Liver (tissue), 3 donors: ENCODE data around the gene TXK.

Source experiments
- EGR1 ChIP-seq, 2 donors: IDR thresholded peaks; 2 replicates each; pipeline ENCODE4 v1.6.1; 2016 to 2018; ENCODE audit warnings: antibody characterized with exemption in 2 of 2, low read depth in 2 of 2
- SP1 ChIP-seq: IDR thresholded peaks from 2 replicates; pipeline ENCODE4 v1.6.1; 2018; ENCODE audit warnings: antibody characterized with exemption, mild to moderate bottlenecking
- TAF1 ChIP-seq: conservative IDR thresholded peaks from 2 replicates; pipeline ENCODE4 v1.6.1; 2016; ENCODE audit warnings: antibody characterized with exemption, mild to moderate bottlenecking
- TF ChIP-seq, protein P1 (sequence below): IDR thresholded peaks from 2 replicates; pipeline ENCODE4 v1.6.1; 2016; ENCODE audit warnings: antibody characterized with exemption
- TF ChIP-seq, protein P2 (sequence below): fragments of 150-350 bp; IDR thresholded peaks from 2 replicates; pipeline ENCODE4 v1.5.1; 2017; ENCODE audit warnings: improper control_type of control experiment, low read depth, low read length; ENCODE audit not compliant: missing input control
- TF ChIP-seq, protein P3 (sequence below): IDR thresholded peaks from 2 replicates; pipeline ENCODE4 v1.6.1; 2016; ENCODE audit warnings: antibody characterized with exemption, mild to moderate bottlenecking
- donor health status: healthy.
- donor health status: healthy.

DNA sequence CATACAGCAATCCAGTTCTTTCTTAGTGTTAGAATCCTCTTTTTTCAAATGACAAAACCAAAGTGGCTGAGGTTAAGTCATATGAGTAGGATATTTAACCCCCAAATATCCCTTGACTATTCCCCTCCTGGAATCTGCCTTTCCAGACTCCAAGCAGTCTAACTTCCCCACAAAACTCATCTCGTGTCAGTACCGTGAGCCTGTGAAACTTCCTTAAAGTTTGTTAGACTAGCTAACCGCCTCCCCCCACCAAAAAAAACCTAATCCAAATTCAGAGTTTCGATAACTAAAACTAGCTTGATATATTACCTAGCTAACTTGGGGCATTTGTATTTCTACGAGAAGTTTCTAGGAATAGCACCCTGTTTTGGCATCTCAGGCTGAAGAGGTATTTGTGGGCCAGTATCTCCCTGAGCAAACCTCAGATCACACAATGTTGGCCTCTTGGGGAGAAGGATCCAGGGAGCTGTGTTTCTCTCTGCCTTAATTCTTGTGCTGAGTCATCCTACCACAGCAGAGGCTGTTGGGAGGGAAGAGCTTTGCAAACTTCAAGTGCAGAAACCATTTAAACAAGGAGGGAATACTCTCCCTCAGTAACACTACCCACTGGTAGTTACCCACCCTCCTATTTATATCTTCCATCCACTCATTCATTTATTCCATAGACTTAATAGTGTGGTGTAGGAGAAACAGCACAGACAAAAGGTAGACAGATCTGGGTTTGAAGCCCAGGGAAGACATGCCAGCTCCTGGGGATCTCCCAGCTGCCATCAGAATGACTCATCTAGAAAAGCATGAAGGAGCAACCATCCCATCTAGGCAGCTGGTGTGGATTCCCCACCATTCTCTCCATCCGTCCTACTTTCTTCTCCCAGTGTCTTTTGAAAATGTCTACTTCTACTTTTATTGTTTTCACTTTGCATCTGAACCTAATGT lies 39.3 kb upstream of the TXK start:
- TF ChIP-seq, protein P1, sequence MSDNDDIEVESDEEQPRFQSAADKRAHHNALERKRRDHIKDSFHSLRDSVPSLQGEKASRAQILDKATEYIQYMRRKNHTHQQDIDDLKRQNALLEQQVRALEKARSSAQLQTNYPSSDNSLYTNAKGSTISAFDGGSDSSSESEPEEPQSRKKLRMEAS: no peak
- TF ChIP-seq, protein P2, sequence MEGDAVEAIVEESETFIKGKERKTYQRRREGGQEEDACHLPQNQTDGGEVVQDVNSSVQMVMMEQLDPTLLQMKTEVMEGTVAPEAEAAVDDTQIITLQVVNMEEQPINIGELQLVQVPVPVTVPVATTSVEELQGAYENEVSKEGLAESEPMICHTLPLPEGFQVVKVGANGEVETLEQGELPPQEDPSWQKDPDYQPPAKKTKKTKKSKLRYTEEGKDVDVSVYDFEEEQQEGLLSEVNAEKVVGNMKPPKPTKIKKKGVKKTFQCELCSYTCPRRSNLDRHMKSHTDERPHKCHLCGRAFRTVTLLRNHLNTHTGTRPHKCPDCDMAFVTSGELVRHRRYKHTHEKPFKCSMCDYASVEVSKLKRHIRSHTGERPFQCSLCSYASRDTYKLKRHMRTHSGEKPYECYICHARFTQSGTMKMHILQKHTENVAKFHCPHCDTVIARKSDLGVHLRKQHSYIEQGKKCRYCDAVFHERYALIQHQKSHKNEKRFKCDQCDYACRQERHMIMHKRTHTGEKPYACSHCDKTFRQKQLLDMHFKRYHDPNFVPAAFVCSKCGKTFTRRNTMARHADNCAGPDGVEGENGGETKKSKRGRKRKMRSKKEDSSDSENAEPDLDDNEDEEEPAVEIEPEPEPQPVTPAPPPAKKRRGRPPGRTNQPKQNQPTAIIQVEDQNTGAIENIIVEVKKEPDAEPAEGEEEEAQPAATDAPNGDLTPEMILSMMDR: no peak
- no peak for TF ChIP-seq TAF1
- no peak for TF ChIP-seq SP1
- TF ChIP-seq, protein P3, sequence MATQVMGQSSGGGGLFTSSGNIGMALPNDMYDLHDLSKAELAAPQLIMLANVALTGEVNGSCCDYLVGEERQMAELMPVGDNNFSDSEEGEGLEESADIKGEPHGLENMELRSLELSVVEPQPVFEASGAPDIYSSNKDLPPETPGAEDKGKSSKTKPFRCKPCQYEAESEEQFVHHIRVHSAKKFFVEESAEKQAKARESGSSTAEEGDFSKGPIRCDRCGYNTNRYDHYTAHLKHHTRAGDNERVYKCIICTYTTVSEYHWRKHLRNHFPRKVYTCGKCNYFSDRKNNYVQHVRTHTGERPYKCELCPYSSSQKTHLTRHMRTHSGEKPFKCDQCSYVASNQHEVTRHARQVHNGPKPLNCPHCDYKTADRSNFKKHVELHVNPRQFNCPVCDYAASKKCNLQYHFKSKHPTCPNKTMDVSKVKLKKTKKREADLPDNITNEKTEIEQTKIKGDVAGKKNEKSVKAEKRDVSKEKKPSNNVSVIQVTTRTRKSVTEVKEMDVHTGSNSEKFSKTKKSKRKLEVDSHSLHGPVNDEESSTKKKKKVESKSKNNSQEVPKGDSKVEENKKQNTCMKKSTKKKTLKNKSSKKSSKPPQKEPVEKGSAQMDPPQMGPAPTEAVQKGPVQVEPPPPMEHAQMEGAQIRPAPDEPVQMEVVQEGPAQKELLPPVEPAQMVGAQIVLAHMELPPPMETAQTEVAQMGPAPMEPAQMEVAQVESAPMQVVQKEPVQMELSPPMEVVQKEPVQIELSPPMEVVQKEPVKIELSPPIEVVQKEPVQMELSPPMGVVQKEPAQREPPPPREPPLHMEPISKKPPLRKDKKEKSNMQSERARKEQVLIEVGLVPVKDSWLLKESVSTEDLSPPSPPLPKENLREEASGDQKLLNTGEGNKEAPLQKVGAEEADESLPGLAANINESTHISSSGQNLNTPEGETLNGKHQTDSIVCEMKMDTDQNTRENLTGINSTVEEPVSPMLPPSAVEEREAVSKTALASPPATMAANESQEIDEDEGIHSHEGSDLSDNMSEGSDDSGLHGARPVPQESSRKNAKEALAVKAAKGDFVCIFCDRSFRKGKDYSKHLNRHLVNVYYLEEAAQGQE: no peak
- TF ChIP-seq EGR1 (IDR thresholded peaks at IDR 0.05; ENCODE audit: low read depth in 2 of 2): no peak
